Fibroblast of lung (primary cell): ENCODE data around the gene LPP.

ENCODE experiments used
- EZH2 ChIP-seq: IDR thresholded peaks from 2 replicates; pipeline ENCODE4 v1.5.1; 2012; ENCODE audit warnings: low read length, control low read depth, mild to moderate bottlenecking; ENCODE audit errors: missing control alignments
- TF ChIP-seq, protein P1 (sequence below), 2 donors: IDR thresholded peaks in 1 of 2; conservative IDR thresholded peaks in 1 of 2; 1 replicate in 1 of 2; 2 replicates in 1 of 2; pipeline ENCODE4 v1.5.1; 2011 to 2012; ENCODE audit warnings: low read length in 2 of 2, control low read depth in 1 of 2, inconsistent platforms in 1 of 2, low read depth in 1 of 2, mild to moderate bottlenecking in 1 of 2

GRCh38 chr3:188677344-188677743 is 523.4 kb downstream of the LPP start:
- TF ChIP-seq, protein P1, sequence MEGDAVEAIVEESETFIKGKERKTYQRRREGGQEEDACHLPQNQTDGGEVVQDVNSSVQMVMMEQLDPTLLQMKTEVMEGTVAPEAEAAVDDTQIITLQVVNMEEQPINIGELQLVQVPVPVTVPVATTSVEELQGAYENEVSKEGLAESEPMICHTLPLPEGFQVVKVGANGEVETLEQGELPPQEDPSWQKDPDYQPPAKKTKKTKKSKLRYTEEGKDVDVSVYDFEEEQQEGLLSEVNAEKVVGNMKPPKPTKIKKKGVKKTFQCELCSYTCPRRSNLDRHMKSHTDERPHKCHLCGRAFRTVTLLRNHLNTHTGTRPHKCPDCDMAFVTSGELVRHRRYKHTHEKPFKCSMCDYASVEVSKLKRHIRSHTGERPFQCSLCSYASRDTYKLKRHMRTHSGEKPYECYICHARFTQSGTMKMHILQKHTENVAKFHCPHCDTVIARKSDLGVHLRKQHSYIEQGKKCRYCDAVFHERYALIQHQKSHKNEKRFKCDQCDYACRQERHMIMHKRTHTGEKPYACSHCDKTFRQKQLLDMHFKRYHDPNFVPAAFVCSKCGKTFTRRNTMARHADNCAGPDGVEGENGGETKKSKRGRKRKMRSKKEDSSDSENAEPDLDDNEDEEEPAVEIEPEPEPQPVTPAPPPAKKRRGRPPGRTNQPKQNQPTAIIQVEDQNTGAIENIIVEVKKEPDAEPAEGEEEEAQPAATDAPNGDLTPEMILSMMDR (conservative IDR thresholded peaks at IDR 0.05 in 1 of 2, IDR thresholded peaks at IDR 0.05 in 1 of 2; ENCODE audit: low read depth in 1 of 2, low read length in 2 of 2): no peak
- TF ChIP-seq EZH2: no peak
